ENCODE measurements around the gene CCP110.

CCP110 gene

DNA sequence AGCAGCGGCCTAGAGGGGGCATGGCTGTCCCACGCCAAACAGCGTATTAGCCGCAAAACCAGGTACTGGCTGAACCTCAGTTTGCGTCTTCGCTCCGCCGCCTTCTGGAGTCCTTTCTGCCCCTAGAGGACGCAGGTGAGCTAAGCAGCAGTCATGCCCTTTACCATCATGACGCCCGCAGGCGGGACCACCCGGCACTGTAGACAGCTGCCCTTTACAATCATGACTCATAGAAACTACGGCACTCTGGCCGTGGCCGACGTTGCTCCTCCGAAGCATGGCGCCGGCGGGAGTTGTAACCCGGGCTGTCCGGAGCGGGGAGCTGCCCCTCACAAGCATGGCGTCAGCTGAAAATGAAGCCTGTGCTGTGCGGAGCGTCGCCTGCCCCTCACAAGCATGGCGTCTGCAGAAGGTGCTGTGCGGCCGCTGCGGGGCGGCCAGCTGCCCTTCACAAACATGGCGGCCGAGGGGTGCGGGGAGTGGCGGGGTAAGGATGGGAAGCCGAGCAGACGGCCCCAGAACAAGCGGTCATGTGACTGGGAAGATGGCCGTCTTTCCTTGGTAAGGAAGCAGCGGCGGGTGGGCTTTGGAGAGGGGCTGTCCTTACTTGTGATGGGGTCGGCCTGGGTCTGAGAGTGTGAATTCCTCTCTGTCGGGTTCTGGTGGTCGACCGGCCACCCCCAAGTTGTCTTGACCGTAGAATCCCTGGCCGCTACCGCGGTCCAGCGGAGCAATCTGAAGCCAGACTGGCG, 31.6 kb downstream of the CCP110 start, which contains the start of gene VPS35L:
Gene VPS35L, plus strand, starts transcription at position 518 of the 752 bp plus-strand sequence. Its CDS starts 27 bp downstream, at position 545.
- peak; percentile 98 for DNase-seq

DNA sequence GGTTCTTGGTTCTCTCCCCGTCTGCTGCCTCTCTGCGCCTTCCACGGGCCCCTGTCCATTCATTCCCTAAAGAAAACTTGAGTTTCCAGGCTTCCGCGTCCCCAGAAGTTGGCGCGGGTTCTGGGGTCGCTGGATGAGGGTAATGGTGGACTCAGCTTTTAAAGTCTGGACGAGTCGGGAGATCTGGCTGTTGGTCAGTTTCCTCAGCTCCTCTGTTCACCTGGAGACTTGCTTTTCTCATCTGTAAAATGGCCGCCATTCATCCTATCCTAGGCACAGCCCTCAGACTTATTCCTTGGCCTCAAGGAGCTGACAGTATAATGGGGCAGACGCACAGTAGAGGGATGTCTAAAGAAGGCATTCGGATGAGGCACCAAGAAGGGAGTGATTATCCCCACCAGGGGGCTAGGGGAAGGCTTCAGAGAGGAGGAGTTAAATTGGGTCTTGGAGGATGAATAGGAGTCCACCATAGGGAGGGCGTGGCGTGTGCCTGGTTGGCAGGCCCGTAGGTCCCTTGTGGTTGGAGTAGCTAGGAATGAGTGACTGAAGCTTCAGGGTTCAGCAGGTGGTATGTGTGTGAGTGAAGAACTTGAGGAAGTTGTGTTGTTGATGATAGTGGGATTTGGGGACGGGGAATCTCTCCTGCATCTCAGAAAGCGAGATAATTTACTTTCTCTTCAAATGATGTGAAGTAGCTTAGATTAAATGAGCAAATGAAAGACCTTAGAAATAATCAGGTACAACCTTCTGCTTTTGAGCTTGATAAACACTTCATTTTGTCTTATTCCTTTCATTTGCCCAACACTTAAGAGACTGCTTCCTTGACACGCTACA, 32.4 kb downstream of the CCP110 start:
- DNase-seq: peak; percentile 64

DNA sequence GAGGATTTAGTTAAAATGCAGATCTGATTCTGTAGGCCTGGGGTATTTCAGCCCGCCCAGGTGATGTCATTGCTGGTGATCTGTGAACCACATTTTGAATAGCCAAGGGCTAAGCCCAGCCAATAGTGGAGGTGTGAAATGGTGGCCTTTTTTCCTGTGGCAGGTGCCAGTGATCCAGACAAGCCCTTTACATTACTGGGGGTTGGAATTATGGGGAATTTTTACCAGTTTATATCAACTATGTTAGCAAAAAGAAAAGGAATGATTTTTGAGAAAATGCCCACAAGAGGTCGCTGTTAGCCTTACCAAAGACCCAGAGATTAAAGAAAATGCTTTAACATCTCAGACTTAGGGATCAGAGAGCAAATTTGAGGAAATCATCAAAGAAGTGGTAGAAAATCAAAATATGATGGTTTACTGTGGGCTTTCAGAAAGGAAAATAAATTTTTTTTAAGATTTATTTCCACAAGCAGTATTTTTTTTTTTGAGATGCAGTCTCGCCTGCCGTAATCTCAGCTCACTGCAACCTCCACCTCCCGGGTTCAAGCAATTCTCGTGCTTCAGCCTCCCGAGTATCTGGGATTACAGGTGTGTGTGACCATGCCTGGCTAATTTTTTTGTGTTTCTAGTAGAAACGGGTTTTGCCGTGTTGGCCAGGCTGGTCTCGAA, 35.6 kb downstream of the CCP110 start:
- peak; percentile 71 for DNase-seq

DNA sequence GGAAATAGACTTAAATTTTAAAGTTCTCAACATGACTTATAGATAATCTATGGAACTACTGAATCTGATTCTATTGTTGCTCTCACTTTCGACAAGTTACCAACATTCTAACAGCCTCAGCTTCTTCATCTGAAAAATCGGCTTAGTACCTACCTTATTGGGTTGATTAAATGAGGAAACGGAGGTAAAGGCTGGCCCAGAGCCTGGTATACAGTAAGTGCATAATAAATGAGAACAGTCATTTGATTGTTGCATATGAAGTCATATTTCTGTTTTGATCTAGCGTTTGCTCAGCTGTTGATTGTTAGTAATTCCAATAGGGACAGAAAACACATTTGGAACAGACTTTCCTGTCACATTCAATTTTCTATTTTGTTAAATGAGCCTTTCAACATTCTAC, 36.3 kb downstream of the CCP110 start:
- no peak for DNase-seq

DNA sequence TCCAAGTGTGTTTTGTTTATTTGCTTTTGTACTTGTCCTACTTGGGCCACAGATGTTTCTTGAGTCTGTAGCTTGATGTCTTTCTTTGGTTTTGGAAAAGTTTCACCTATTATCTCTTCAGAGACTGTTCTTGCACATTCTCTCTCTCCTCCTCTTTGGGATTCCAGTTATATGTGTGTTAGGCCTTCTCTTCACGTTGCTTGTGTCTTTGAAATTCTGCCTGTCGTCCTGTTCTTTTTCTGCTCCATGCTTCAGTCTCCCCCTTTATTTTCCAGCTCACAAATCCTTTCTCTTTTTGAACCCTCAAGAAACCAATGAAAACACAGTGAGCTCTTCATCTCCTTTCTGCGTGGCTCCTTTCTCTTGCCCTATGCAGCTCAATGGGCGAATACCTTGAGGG, 39.6 kb downstream of the CCP110 start:
- no peak for DNase-seq

DNA sequence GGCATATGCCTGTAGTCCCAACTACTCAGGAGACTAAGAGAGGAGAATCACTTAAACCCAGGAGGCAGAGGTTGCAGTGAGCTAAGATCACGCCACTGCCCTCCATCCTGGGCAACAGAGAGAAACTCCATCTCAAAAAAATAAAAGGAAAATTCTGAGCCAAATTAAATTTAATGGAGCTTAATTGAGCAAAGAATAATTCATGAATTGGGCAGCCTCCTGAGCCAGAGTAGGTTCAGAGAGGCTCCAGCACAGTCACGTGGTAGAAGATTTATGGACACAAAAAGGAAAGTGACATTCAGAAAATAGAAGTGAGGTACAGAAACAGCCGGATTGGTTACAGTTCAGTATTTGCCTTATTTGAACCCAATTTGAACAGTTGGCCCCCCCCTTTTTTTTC, 42.6 kb downstream of the CCP110 start:
- DNase-seq: no peak

DNA sequence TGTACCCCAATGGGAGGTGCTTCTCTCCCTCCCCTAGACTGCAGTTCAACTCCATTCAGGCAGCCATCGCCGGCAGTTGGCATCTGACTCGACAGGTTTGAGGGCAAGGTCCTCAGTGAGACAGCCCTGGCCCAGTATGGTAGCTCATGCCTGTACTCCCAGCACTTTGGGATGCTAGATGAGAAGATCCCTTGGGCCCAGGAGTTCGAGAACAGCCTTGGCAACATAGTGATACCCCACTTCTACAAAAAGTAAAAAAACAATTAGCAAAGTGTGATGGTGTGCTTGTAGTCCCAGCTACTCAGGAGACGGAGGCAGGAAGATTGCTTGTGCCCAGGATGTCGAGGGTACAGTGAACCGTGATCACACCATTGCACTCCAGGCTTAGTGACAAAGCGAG, 43.8 kb downstream of the CCP110 start:
- no peak for DNase-seq

DNA sequence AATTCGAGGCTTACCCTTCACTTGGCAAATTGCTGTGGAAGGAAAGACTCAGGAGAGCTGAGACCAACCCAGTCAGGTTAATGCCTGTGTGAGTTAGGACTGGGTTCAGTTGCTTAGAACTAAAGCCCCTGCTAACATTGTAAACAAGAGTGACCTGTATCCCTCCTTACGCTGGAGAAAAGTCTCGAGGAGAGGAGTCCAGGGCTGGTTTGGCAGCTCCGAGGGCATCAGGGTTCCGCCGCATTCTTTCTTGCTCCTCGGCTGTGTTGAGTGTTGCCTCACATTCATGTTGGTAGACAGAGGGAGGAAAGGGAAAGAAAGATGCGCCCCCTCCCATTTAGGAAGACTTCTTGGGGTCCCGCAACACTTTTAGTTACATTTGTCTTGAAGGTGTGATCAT, 50.3 kb downstream of the CCP110 start:
- DNase-seq: no peak

DNA sequence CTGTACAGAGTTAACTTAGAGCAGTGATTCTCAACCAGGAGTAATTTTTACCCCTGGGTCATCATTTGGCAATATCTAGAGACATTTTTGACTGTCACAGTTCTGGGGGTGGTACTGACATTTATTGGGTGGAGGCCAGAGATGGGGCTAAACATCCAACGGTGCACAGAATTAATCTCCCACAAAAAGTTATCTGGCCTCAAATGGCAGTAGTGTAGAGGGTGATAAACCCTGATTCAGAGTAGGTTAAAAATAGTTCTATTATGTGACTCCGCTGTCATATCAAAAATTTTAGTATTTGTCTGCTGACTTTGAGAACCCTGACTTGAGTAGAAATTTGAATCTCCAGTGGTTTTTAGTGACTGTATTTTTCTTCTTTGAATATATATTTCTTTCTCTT, 50.9 kb downstream of the CCP110 start:
- no peak for DNase-seq

DNA sequence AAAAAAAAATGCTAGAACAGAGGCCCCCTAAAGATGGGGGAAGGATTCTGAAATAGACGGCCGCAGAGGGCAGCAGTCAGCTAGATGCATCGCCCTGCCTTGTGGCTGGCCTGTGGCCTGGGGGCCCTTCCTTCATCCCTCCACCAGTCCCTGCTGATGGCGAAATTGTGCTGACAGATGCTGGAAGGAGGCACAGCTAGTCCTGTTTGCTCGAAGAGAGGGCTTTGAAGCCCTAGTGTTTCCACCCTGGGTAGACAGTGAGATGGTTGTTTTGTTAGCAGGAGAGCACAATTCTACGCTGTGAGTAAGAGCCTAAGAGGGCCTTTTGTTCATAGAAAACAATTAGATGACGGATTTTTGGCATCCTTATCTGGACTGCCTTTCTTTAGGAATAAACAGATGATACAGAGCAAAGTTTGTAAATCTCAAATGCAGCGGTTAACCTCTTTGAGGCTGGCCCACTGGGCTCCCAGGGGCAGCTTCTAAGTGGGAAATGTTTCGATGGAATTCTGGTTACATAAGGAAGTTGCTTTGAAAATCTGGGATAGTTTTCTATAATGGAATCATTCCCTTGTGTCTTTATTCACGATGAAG, 54.7 kb downstream of the CCP110 start:
- no peak for DNase-seq

DNA sequence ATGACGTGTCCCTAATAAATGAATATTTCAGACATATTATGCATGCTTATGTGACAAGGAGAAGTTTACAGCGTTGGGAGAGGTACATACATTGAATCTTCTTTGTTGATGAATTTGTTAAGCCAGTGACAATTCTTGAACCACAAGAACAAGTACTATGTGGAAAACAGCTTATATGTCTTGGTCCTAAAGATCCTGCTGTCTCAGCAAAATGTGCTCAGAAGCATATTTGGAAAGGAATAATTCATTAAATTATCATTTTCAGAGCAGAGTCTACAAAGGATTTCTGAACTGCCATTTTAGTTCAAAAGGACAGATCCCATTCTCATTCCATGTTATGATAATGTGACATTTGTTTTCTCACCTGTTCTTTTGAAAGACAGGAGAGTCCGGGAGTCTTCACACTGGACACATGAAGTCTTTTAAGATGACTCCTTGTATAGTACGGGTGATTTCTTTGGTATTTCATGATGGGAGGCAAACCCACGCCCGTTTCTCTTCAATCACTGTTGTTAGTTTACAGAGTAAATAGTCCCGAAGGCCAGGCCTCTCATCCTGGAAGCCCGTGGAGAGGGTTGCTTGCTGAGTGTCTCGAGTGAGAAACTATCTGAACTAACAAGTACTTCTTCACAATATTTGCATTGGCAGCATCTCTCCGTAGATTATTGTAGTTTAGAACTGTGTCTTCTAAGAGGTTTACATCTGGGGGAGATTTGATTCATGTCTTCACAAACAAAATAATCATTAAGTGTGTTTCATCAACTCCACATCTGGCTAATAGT, 58.5 kb downstream of the CCP110 start:
- DNase-seq: no peak

DNA sequence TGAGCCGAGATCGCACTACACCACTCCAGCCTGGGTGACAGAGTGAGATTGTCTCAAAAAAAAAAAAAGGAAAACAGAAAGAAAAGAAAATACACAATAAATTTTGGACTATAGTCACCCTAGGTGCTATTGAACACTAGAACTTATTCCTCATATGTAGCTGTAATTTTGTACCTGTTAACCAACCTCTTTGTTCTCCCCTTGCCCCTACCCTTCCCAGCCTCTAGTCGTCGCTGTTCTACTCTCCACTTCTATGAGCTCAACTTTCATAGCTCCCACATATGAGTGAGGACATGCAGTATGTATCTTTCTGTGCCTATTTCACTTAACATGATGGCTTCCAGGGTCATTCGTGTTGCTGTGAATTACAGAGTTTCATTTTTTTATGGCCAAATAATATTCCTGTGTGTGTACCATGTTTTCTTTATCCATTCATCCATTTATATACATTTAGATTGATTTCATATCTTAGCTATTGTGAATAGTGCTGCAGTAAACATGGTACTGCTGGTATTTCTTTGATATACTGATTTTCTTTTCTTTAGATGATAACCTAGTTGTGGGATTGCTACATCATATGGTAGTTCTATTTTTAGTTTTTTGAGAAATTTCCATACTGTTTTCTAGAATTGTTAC, 60.0 kb downstream of the CCP110 start:
- peak; percentile 76 for DNase-seq

DNA sequence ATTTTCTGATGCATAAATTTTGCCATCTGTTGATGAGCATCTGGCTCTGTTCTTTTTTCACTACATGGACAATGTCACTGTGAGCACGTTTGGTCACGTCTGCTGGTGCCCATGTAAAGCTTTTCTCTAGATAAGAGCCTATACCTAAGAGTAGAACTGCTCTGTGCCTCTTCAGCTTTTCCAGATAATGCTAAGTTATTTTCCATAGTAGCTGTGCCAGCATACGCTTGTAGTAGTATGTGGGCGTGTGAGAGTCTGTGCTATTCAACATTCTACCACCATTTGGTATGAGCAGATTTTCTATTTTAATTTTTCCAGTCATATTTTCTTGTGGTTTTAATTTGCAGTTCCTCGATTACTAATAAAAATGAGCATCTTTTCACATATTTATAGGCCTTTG, 64.9 kb downstream of the CCP110 start:
- DNase-seq: no peak

DNA sequence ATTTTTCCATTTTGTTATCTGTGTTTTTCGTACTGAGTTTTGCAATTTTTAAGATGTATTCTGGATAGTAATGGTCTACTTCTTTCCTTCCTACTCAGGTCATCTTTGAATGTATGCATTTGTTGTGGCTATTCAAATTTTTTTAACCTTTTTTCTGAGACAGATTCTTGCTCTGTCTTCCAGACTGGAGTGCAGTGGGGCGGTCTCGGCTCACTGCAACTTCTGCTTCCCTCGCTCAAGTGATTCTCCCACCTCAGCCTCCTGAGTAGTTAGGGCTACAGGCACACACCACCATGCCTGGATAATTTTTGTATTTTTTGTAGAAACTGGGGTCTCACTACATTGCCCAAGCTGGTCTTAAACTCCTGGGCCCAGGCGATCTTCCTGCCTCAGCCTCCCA, 65.4 kb downstream of the CCP110 start:
- DNase-seq: no peak

DNA sequence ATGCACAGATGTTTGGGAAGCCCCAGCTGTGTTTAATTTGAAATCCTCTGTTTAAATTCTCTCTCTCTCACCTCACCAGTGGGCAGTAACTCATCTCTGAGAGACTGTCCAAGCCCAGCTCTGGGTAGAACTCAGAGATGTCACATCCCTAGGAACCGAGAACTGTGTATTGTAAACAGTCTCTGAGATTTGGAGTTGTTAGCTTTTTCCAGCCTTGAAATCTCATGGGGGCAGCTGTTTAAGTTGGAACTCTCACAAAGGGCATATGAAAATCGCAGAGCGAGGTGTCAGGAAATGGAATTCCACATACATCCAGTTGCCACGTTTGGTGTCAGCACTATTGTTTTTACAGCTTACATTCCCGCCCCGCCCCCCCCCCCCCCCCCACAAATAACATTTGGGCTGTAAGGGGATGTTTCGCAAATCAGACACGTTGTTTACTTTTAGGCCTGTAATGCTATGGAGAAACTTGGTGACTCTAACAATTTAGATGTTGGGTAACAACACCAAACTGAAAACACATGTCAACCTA, 66.1 kb downstream of the CCP110 start:
- no peak for DNase-seq

DNA sequence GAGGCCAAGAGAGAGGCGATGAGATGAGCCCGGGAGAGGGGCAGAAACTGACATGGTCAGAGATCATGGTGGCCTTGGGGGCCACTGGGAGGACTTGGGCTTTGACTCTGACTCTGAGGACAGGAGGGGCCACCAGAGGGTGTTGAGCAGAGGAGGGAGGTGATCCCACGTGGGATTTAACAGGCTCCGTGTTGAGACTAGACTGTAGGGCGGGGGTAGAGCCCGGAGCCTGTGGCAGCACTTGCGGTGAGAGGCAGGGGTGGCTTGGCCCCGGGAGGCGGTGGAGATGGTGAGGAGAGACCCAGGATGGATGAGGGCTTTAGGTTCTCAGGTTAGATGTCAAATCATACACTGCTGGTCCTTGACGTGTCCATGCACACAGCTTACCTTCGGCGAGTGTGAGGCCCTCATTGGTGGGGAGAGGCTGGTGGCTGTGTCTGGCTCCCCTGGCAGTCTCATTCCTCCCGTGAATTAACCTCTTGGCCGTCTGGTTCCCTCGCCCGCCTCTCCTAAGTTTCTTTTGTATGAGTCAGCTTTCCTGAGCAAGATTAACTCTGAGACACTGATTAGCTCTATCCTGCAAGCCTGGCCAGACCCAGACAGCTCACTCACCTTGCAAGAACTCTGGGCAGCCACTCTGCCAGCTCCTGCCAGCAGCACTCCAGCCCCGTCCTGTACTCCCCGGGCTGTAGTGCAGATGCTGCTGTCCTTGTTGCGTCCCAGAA, 71.5 kb downstream of the CCP110 start:
- peak; percentile 3 for DNase-seq

DNA sequence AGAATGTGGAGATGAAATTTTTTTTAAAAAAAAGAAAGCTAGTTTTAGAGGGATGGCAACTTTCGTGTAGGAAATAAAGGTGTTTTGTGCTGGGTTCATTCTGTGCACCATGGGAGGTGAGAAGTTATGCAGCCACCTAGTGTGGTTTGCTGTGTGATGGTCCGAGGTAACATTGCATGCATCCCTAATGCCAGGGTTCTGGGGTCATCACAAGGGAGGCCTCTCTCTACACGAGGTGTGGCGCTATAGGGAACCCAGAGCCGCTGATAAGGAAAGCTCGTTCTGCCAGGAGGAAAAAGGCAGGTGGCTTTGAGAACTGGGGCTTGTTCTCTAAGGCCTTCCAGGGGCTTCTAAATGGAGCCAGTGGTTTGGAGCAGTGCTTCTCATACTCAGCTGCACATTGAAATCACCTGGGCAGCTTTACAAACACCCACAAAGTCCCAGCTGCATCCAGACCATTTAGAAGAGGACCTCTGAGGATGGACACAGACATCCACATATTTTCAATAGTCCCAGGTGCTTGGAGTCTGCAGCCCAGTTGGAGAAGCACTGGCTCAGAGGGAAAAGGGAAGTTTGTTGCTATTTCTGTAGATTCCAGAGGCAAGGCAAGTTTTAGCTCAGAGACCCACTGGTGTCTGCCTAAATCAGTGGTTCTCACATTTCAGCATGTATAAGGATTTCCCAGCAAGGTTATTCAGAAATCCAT, 75.2 kb downstream of the CCP110 start:
- no peak for DNase-seq

DNA sequence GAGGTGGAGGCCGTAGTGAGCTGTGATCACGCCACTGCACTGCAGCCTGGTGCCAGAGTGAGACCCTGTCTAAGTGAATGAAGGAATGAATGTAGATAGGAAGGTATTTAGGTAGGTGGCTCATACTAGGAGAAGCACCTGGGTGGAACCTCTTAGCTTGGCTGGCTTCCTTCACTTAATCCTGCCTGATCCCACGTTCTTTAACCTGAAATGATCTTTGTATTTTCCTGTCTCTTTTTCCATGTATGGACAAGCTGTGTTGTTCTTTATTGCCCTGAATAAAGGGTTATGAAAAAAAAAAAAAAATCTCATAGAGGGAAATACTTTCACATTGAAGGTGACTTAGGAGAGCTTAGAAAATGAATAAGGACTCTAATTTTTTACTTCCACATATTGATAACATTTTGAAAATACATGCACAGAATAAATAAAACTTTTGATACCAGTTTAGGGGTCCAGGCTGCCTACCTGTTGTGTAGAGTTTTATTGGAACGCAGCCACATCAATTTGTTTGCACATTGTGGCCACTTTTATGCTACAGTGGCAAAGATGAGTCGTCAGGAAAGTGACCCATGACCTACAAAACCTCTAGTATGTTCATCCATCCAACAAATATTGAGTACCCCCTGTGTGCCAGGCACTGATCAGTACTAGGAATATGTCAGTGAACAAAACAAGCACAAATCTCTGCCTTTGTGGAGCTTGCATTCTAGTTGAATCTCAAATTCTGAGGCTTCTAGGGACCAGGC, 76.4 kb downstream of the CCP110 start:
- no peak for DNase-seq

Data from NCI-H82 (cell line).